IPS-11a (cell line): ENCODE measurements around the gene BTBD16.

Experiments
- H3K4me3 ChIP-seq: one replicate; pipeline ENCODE4 v1.5.1; 2013; ENCODE audit warnings: low read depth, low read length, control low read depth

BTBD16 gene

DNA sequence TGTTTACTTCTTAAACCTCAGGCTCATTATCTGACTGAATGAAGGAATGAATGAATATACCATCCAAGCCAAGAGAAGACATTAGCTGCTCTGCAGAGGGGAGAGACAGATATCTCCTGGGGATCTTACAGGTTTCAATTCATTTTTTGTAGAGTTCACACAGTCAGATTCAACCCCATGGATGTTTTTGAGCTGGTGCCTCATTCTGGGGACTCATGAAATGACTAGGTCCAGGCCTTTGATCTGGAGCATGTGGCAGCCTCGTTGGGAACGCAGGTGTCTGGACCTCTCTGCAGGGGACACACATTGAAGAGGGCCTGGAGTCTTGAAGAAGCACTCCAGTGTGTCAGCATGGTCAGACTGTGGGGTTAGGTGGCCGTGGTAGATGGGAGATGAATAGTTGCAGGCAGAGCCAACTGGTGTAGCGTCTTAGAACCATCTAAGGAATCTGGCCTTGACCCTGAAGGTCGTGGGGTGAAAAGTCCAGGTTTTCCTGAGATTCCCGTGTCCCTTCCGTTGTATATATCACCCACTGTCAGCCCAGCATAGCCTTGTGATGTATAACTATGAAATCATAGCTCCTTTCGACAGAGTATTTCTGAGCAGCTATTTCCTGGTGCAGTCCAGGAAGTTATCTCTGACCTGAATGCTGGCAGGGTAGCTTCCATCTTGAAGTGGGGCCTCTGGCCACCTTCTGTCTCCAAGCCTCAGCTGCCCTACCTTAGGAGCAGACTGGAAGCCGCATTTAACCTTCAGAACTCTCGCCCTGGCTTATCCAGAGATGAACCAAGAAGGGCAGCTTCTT lies 22.3 kb downstream of the BTBD16 start:
- H3K4me3 ChIP-seq, result no peak overlapping the region

- H3K4me3 ChIP-seq, result no peak overlapping the region
Measured at GRCh38 chr10:122293961-122294380, 22.9 kb downstream of the BTBD16 start.

- no peak overlapping the region for H3K4me3 ChIP-seq
Measured at GRCh38 chr10:122294511-122295450, 23.7 kb downstream of the BTBD16 start.

DNA sequence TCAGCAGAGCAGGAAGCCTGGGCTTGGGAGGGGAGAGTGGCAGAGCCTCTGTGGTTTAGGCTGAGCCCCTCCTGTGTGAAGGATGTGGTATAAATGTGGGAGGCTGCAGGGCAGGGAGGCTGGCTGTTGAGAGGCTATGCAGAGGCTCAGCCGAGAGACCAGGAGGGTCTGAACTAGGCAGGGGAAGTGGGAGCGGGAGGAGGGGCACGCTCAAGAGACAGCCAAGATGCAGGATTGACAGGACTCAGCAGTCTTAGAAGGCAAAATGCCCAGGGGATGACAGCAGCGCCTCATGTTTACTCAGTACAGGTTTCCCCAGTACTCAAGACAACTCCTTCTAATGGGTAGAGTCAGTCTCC lies 24.3 kb downstream of the BTBD16 start:
- no peak overlapping the region for H3K4me3 ChIP-seq

DNA sequence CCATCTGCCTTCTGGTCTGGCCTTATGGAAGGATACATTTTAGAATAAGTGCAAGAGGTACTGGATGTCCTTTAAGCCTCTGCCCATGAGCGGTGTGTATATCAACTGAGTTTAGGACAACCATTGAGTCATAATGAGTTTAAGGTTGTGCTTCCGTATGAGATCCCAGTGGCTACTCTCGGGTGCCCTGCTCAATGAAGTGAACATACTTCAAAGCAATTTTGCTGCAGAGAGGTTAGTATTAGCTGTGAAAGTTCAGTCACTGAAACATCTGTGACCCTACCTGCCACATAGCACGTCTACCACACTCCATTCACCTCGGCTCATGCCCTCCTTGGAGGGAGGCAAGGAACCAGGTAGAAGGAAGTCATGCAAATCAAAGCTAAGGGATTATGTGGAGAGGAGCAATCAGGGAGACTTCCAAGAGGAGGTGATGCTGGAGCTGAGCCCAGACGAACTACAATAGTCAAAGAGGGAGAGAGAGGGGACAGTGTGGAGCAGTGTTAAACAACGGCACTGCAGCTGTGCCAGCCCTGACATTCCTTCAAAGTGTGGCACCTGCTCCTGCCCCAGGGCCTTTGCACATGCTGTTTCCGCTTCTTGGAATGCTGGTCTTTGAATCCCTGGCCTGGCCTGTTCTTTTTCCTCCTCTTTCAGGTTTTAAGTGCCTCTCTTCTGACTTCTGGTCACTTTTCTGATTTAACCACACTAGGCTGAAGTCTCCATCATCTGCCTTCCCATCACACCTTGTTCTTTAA lies 25.4 kb downstream of the BTBD16 start:
- H3K4me3 ChIP-seq, result no peak overlapping the region

DNA sequence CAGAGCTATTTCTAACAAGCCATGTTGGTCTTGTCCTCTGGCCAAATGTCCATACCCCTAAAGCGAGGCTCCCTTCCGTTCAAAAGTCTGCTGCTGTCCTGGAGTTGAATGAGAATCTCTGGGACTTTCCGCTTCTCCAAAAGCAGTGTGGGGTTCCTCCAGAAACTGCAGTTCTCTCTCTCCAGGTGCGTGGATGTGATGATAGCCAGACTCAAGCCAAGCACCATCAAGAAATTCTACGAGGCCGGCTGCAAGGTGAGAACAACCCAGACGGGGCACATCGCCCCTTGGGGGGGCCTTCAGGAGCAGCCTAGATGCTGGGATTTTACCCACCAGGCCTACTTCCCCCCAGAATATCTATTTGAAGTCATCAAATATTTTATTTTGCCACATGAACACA lies 26.5 kb downstream of the BTBD16 start:
- H3K4me3 ChIP-seq, result no peak overlapping the region

DNA sequence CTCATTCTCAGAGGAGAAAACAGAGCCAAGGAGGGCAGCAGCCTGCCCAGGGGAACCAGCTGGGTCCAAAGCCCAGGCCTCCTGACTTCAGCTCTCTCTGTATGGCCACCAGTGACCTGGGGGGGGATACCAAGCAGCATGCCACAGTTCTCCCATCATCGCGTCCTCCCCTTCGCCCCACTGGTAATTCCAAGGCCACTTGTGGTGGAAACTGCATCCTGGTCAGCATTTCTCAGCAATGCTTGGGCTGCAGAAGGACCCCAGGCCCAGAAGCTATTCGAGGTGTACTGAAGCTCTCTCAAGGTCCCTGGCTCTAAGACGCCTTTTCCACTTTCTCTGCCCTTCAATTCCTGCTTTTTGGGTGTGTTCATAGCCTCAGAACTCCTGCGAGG lies 27.1 kb downstream of the BTBD16 start:
- no peak overlapping the region for H3K4me3 ChIP-seq

DNA sequence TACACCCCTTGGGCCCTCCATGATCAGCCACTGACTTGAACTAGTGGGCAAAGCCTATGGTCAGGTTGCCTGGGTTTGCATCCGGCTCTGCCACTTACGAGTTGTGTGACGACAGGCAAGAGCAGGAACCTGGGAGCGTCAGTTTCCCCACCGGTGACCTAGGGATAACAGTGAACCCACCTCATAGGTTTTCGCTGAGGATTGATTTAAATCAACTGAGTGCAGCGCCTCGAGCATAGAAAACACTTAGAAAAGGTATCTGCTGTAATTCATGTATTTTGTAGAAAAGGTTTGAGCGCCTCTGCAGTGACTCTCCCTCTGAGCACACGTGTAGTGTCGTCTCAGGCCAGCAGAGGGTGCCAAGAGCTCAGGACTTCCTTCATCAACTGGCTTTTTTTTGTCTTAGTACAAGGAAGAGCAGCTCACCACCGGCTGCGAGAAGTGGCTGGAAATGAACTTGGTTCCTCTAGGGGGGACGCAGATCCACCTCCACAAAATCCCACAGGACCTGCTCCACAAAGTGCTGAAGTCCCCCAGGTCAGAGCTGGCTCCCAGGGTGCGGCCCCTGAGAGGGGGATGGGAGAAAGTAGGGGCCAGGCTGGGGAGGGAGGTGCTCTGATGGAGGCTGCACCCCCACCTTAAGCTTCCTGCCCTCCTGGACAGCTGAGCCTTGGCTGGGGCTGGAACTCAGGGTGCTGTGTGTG lies 27.7 kb downstream of the BTBD16 start:
- no peak overlapping the region for H3K4me3 ChIP-seq

DNA sequence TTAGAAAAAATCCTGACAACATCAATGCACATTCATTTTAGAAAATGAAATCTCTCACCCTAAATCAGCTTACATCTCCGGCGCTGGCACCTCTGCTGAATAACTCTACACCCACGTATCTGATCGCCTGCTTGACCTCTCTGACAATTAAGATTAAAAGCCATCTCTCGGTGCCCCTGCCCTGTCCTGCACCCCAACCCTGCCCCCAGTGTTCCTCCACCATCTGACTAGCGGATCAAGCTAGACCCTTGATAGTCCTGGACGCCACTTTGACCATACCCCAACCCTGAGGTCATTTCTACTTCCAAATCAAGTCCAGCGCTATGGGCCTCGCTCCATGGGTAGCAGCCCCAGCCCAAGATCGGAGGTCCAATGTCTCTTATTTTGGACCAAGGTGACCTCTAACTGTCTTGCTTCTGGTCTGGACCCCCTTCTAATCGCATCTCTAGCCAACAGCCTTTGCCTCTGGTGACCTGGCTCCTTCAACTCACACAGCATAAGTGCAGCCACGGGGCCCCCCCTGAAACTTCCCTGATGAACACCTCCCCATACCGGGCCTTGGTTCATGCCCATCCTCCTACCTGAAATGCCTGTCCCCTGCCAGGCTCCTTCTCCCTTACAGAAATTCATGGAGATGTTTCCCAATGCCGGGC lies 28.5 kb downstream of the BTBD16 start:
- H3K4me3 ChIP-seq, result no peak overlapping the region

DNA sequence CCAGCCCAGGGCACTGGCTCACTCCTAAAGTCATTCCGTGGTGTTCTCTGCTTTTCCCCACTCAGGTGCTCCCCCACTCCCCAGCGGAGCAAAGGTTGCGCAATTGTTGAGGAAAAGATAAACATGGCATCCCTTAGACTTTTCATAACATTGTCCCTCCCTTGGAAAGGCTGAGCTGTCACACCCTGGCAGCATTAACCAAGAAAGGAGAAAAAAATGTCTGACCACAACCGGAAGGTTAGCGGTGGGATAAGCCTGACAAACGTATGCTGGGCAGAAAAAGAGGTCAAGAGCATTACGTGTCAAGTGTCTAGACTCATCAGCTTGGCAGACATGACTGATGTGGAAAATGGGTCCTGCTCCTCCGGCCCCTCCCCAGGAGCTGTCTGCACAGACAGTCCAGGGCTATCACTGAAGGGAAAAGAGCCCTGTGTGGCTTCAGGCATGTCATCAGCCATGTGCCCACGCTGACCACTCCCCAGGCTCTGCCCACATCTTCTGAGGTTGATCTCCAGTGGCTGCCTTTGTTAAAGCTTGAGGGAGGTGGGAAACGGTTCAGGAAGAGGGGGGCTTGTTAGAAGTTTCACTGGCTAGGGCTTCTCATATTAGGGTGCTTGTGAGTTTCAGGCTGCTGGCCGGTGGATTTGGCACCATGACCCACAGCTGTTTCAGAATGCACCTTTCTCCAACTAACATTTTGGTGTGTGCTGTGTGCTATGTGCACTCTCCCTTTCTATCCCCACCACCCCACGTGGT lies 30.1 kb downstream of the BTBD16 start:
- H3K4me3 ChIP-seq, result no peak overlapping the region

DNA sequence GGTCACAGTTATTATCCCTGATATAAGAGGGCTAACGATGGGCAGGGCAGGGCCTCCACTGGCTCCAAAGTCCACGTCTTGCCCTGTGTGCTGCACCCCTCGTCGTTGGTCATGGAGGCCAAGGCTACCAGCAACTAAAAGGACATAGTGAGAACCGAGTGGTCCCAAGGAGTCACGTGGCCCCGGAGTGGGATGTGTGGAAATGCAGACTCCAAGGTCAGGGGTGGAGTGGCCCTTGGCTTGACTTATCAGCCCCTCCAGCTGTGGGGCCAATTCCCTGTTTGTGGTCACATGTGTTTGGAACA lies 30.7 kb downstream of the BTBD16 start:
- H3K4me3 ChIP-seq, result no peak overlapping the region

DNA sequence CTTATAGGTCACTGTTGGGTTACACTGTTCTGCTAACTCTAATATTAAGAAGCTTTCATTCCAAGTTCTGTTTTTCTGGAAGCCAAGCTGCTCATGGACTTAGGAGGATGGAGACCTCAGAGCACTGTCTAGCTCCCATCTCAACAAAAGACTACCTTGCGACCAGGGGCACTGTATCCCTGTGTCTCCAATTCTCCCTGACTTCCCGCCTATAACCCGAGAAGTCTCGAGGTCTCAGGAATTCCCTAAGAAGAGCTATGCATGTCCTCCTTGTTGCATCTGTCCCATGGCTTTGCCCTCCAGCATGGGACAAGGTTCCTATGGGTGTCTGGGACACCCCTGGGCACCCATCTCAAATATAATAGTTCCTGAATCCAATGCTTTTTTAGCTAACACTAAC lies 31.2 kb downstream of the BTBD16 start:
- no peak overlapping the region for H3K4me3 ChIP-seq

DNA sequence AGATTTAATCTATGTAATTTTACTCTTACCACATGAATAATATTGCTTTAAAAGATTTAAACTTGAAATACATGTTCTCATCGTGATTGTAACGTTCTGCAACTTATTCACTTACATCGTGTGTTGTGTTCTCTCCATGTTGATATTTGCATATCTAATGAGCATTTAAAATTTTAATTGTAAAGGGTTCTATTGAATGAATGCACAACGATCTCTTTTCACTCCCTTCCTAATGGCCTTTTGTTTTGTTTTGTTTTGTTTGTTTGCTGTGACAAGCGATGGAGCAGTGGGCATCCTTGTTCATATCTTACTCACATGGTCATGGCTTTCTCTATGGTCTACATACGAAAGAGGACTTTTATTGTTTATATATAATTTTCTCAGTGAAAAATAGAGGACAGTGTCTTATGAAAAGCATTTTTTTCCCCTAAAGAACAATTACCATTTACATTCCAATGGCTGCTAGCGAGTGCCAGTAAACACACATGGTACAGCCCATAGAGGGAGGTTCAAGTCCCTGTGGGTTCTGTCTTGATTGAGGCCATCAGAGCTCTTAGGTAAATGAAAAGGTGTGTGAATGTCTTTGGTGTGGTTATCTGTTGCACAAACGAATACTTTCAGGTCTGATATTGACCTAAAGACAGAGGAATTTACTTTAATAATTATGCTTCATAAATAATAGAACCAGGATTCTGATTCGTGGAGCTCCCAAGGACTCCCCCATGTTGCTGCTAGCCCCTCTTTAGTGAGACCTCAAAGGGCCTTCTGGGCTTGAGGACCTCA lies 32.4 kb downstream of the BTBD16 start:
- no peak overlapping the region for H3K4me3 ChIP-seq

DNA sequence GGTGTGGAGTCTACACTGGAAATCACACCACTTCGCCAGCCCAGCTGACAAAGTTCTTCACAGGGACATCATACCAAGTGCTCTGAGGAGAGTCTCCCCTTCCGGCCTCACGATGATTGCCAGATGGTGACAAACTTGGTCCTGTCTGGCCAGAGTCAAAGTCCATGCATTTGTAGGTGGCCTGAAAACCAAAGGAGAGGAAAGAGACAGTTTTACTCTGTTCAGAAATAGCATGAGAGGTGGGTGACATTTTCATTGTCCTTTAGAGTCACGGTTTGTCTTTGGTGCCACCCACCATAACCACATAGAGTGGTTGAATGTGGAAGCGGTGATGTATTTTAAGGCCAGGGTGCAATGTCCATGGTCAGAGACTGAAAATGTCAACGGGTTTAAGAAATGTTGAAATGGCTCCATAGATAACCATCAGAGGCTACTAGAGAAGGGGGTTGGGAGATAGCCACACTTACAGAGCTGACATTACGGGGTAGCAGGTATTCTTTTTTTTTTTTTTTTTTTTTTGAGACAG lies 33.0 kb downstream of the BTBD16 start:
- H3K4me3 ChIP-seq, result no peak overlapping the region

DNA sequence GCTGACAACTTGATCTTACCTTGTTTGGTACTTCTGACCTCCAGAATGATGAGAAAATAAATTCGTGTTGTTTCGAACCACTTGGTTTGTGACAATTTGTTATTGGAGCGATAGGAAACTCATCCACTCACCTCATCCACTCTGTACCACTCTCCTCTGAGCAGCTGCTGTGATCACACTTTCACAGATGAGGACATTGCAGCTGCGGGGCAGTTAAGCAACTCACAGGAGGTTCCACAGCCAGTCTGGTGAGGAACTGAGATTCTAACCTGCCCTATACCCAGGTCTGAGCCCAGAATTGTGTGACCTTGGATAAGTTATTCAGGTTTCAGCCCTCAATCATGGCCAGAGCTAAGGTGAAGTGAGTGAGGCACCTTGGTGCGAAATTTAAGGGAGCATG lies 35.2 kb downstream of the BTBD16 start:
- H3K4me3 ChIP-seq, result no peak overlapping the region

- H3K4me3 ChIP-seq, result no peak overlapping the region
Measured at GRCh38 chr10:122306744-122307143, 35.6 kb downstream of the BTBD16 start.

- H3K4me3 ChIP-seq, result no peak overlapping the region
Measured at GRCh38 chr10:122307669-122308416, 36.7 kb downstream of the BTBD16 start.
